ENCODE data around the gene IDI1. TPM values are rescaled to one million over a fixed set of nuclear protein-coding genes. Genes with fewer than 3 reads are reported as not detected.

The IDI1 gene
- total and polyA plus RNA-seq, 2 of the 13 experiments (the other 11 are each of a cell fraction or from before 2014, with no cell fraction given) = 44.4 to 145 TPM

- TF ChIP-seq ARID5B (CRISPR knock-in tag; IDR thresholded peaks at IDR 0.05) (peak; percentile 50; the same call in 1 of the 2 replicates), ZNF205 (CRISPR knock-in tag; IDR thresholded peaks at IDR 0.05) (peak; percentile 21; the same call in 1 of the 2 replicates), ZNF512B (CRISPR knock-in tag; IDR thresholded peaks at IDR 0.05; ENCODE audit: borderline replicate concordance) (no peak), RORA (CRISPR knock-in tag; IDR thresholded peaks at IDR 0.05) (no peak), ZNF800 (CRISPR knock-in tag; IDR thresholded peaks at IDR 0.05) (no peak), KLF11 (CRISPR knock-in tag; IDR thresholded peaks at IDR 0.05) (peak; percentile 79), SMAD9 (CRISPR knock-in tag; IDR thresholded peaks at IDR 0.05) (no peak), NPAS2 (CRISPR knock-in tag; IDR thresholded peaks at IDR 0.05; ENCODE audit: borderline replicate concordance) (no peak), ZNF619 (CRISPR knock-in tag; IDR thresholded peaks at IDR 0.05) (no peak), HIVEP1 (CRISPR knock-in tag; IDR thresholded peaks at IDR 0.05) (peak; percentile 41; the same call in 1 of the 2 replicates), ATF1 (CRISPR knock-in tag; IDR thresholded peaks at IDR 0.05) (peak; percentile 92), CEBPG (CRISPR knock-in tag; IDR thresholded peaks at IDR 0.05) (0 out of 2 replicates have a peak, but pooled peaks have one; percentile 6), PCBP2 (optimal IDR thresholded peaks at IDR 0.05; ENCODE audit: low read depth, low read length, poor library complexity, severe bottlenecking) (no peak), HNF4G (IDR thresholded peaks at IDR 0.05; ENCODE audit: borderline replicate concordance, low read depth, low read length) (no peak), HNF4G (CRISPR knock-in tag; IDR thresholded peaks at IDR 0.05; ENCODE audit: borderline replicate concordance, low read depth) (peak; percentile 16; the same call in 1 of the 2 replicates), PLRG1 (conservative IDR thresholded peaks at IDR 0.05) (no peak), RXRB (CRISPR knock-in tag; IDR thresholded peaks at IDR 0.05; ENCODE audit: borderline replicate concordance) (peak; percentile 65; the same call in 1 of the 2 replicates), ZNF660 (CRISPR knock-in tag; IDR thresholded peaks at IDR 0.05; ENCODE audit: borderline replicate concordance, low read depth) (no peak; the same call in 1 of the 2 replicates)
Observed at GRCh38 chr10:1048732-1049424, at the start of gene IDI1 (continued).
